A673 (cell line): Measurements from ENCODE around the gene S100A7A. TPM values are rescaled to one million over a fixed set of nuclear protein-coding genes. Genes with fewer than 3 reads are reported as not detected.
"Not testable (repeated sequence)": the region's sequence is repeated elsewhere in the genome, so short reads cannot be mapped to it uniquely, and the experiment has no call there.

ENCODE experiments used
- BruUV-seq: library from RNA; stranded (reverse); fragments of 400-500 nt; replicated peaks from 2 replicates; lab custom pipeline; 2021; lab: Mats Ljungman, UMichigan
- CTCF ChIA-PET: fragments of 300-600 bp; sonication (Branson Sonifier 250); formaldehyde crosslinking; loops from one replicate; lab custom pipeline; 2022; ENCODE audit warnings: antibody characterized with exemption; lab: Charles Lee
- POLR2A ChIA-PET: fragments of 300-600 bp; sonication (Branson Sonifier 250); formaldehyde crosslinking; loops from one replicate; lab custom pipeline; 2022; ENCODE audit warnings: antibody characterized with exemption; ENCODE audit not compliant: low non-redundant PET; lab: Charles Lee
- DNase-seq: peaks from one replicate; pipeline ENCODE4 v3.0.0-alpha.2; 2015; ENCODE audit warnings: low spot score
- H3K27ac ChIP-seq: fragments of 200-600 bp; sonication (generic); 2 replicates; pipeline ENCODE4 v1.5.1; 2016; ENCODE audit warnings: mixed run types, low read depth, mild to moderate bottlenecking, mixed read lengths, antibody characterized with exemption, low read length; ENCODE audit not compliant: poor library complexity, severe bottlenecking
- H3K27me3 ChIP-seq: fragments of 200-600 bp; sonication (generic); replicated peaks from 2 replicates; pipeline ENCODE4 v1.6.1; 2017; ENCODE audit warnings: mixed run types, low read depth, mild to moderate bottlenecking, mixed read lengths, antibody characterized with exemption, low read length; ENCODE audit not compliant: insufficient read depth, poor library complexity
- H3K36me3 ChIP-seq: fragments of 200-600 bp; sonication (generic); 2 replicates; pipeline ENCODE4 v1.6.1; 2016; ENCODE audit warnings: mixed run types, mild to moderate bottlenecking, mixed read lengths, antibody characterized with exemption, low read length; ENCODE audit not compliant: insufficient read depth, poor library complexity, severe bottlenecking
- H3K4me1 ChIP-seq: fragments of 200-600 bp; sonication (generic); 2 replicates; pipeline ENCODE4 v1.6.1; 2017; ENCODE audit warnings: mixed run types, mild to moderate bottlenecking, mixed read lengths, antibody characterized with exemption, low read length; ENCODE audit not compliant: insufficient read depth, poor library complexity, severe bottlenecking
- H3K4me3 ChIP-seq: fragments of 200-600 bp; sonication (generic); 2 replicates; pipeline ENCODE4 v1.5.1; 2016; ENCODE audit warnings: low read depth, mixed run types, mild to moderate bottlenecking, mixed read lengths, low read length; ENCODE audit not compliant: poor library complexity, severe bottlenecking
- H3K9me3 ChIP-seq: fragments of 200-600 bp; sonication (generic); 2 replicates; pipeline ENCODE4 v1.6.1; 2016; ENCODE audit warnings: mixed run types, low read depth, mild to moderate bottlenecking, mixed read lengths, antibody characterized with exemption, low read length; ENCODE audit not compliant: poor library complexity, severe bottlenecking
- EZH2 ChIP-seq: fragments of 200-600 bp; sonication (generic); IDR thresholded peaks from 2 replicates; pipeline ENCODE4 v1.6.1; 2017; ENCODE audit warnings: borderline replicate concordance, low read depth, mild to moderate bottlenecking, mixed read lengths, antibody characterized with exemption, low read length; ENCODE audit not compliant: poor library complexity, severe bottlenecking
- intact Hi-C: fragments of 100-400 bp; cut with micrococcal nuclease; formaldehyde crosslinking; loops from one replicate; pipeline ENCODE4 v1.10.0; 2022; ENCODE audit not compliant: unreplicated experiment
- total RNA-seq: library from RNA; stranded (reverse); gene quantifications from 2 replicates; pipeline ENCODE4 v1.2.3, GENCODE V29; 2021

S100A7A gene
- total RNA-seq, 1 experiment from 2014 or later, result not detected

GRCh38 chr1:153407274-153407673 is 9.0 kb upstream of the S100A7A start:
- POLR2A ChIA-PET, intact Hi-C loops, BruUV-seq, H3K27ac ChIP-seq, CTCF ChIA-PET, H3K4me3 ChIP-seq, DNase-seq, H3K4me1 ChIP-seq, H3K36me3 ChIP-seq, H3K9me3 ChIP-seq: not testable (repeated sequence)
- H3K27me3 ChIP-seq, result peaks cover 15% of the 10 kb centered on the region

DNA sequence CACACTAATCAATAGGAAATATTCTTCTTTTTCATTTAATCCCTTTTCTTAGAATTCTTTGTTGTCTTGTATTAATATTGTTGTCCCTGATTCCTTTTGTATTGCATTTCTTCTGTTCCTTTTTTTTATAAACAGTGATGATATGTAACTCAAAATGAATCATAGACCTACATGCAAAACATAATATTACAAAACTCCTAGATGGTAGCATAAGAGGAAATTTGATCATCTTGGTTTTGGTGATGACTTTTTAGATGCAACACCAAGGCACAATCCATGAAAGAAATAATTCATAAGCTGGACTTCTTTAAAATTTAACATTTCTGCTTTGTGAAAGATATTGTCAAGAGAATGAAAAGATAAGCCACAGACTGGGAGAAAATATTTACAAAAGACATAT is 2.4 kb upstream of the S100A7A start:
- intact Hi-C loops, POLR2A ChIA-PET, H3K9me3 ChIP-seq, H3K27ac ChIP-seq, CTCF ChIA-PET, DNase-seq, H3K4me3 ChIP-seq, H3K4me1 ChIP-seq, H3K36me3 ChIP-seq, BruUV-seq: not testable (repeated sequence)
- peaks cover 14% of the 10 kb centered on the region for H3K27me3 ChIP-seq

- ChIA-PET CTCF (no interaction called here), POLR2A (no interaction called here)
- no peak for TF ChIP-seq EZH2
- no peaks in the 10 kb centered on the region for H3K36me3 ChIP-seq
- H3K4me3 ChIP-seq, result no peak overlapping the region
- no peak for DNase-seq
- no peaks in the 10 kb centered on the region for H3K4me1 ChIP-seq
- no TSS peak for BruUV-seq
- no peak overlapping the region for H3K27ac ChIP-seq
- intact Hi-C loops, result no loop called here
- H3K27me3 ChIP-seq, result peaks cover 14% of the 10 kb centered on the region
- H3K9me3 ChIP-seq, result no peaks in the 10 kb centered on the region
Measured at GRCh38 chr1:153417136-153417888, 992 bp downstream of the S100A7A start.

DNA sequence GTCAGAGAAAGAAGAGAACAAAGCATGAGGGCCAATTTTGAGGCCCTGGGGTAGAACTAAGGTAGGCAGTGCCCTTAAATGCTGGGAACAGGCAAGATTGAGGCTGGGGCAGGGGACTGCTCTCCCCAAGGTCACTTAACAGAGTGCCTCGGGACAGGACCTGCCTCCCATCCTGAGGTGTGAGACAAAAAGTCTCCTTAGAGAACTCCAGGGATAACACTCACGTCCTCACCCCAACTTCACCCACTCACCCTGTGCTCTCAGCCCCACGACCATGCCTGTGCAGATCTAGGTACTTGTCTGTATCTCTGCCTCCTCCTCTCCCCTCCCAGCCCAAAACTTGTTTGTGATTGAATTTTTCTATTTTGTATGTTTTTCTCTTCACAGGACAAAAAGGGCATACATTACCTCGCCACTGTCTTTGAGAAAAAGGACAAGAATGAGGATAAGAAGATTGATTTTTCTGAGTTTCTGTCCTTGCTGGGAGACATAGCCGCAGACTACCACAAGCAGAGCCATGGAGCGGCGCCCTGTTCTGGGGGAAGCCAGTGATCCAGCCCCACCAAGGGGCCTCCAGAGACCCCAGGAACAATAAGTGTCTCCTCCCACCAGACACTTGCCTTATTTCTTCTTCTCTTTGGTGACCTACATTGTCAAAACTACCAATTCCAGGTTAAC is 2.6 kb downstream of the S100A7A start:
- CTCF ChIA-PET, BruUV-seq, POLR2A ChIA-PET, H3K36me3 ChIP-seq, intact Hi-C loops, H3K4me1 ChIP-seq, H3K27ac ChIP-seq, H3K9me3 ChIP-seq, DNase-seq, H3K4me3 ChIP-seq: not testable (repeated sequence)
- H3K27me3 ChIP-seq, result peaks cover 18% of the 10 kb centered on the region

- intact Hi-C loops, H3K27ac ChIP-seq, BruUV-seq, H3K4me3 ChIP-seq, CTCF ChIA-PET, POLR2A ChIA-PET, H3K9me3 ChIP-seq, DNase-seq, H3K4me1 ChIP-seq, H3K36me3 ChIP-seq: not testable (repeated sequence)
- H3K27me3 ChIP-seq, result peaks cover 23% of the 10 kb centered on the region
Measured at GRCh38 chr1:153419436-153419793, 3.1 kb downstream of the S100A7A start.
